IPS-18c (cell line): ENCODE measurements around the gene NUFIP2.
"Not testable (repeated sequence)": the region's sequence is repeated elsewhere in the genome, so short reads cannot be mapped to it uniquely, and the experiment has no call there.

Experiments used
- H3K4me3 ChIP-seq: 2 replicates; pipeline ENCODE4 v1.7.0; 2013; ENCODE audit warnings: low read depth, mild to moderate bottlenecking, low read length, moderate library complexity; ENCODE audit not compliant: insufficient read depth
- H3K9me3 ChIP-seq: one replicate; pipeline ENCODE4 v1.6.1; 2013; ENCODE audit warnings: mild to moderate bottlenecking, low read length, moderate library complexity; ENCODE audit not compliant: control insufficient read depth, insufficient read depth

The NUFIP2 gene

GRCh38 chr17:29247219-29247618 lies 46.7 kb downstream of the NUFIP2 start:
- peaks cover 3% of the 10 kb centered on the region for H3K9me3 ChIP-seq
- H3K4me3 ChIP-seq: no peak overlapping the region

GRCh38 chr17:29246628-29247027 lies 47.3 kb downstream of the NUFIP2 start, which contains the start of gene CRYBA1:
Gene CRYBA1, plus strand, starts transcription at chr17:29246859. Its CDS starts 5 bp downstream, at chr17:29246864.
- peaks cover 3% of the 10 kb centered on the region for H3K9me3 ChIP-seq
- H3K4me3 ChIP-seq: no peak within 1 kb of the TSS

- H3K4me3 ChIP-seq: no peak overlapping the region
- peaks cover 3% of the 10 kb centered on the region for H3K9me3 ChIP-seq
These were observed 48.5 kb downstream of the NUFIP2 start for GRCh38 chr17:29245401-29245800.

- Histone ChIP-seq H3K4me3 (no peak overlapping the region), H3K9me3 (peaks cover 3% of the 10 kb centered on the region)
These were observed 50.2 kb downstream of the NUFIP2 start for GRCh38 chr17:29243792-29244191.

- H3K9me3 ChIP-seq: peaks cover 3% of the 10 kb centered on the region
- H3K4me3 ChIP-seq: no peak overlapping the region
These were observed 51.2 kb downstream of the NUFIP2 start for GRCh38 chr17:29242790-29243189.

- no peak overlapping the region for H3K4me3 ChIP-seq
- peaks cover 3% of the 10 kb centered on the region for H3K9me3 ChIP-seq
These were observed 51.9 kb downstream of the NUFIP2 start for GRCh38 chr17:29242051-29242450.

- H3K9me3 ChIP-seq: peaks cover 3% of the 10 kb centered on the region
- no peak overlapping the region for H3K4me3 ChIP-seq
These were observed 52.7 kb downstream of the NUFIP2 start for GRCh38 chr17:29240968-29241963.

- Histone ChIP-seq H3K4me3 (no peak overlapping the region), H3K9me3 (peaks cover 3% of the 10 kb centered on the region)
These were observed 53.5 kb downstream of the NUFIP2 start for GRCh38 chr17:29240477-29240876.

- Histone ChIP-seq H3K4me3 (no peak overlapping the region), H3K9me3 (peaks cover 5% of the 10 kb centered on the region)
These were observed 55.7 kb downstream of the NUFIP2 start for GRCh38 chr17:29238133-29238850.

- Histone ChIP-seq H3K4me3 (no peak overlapping the region), H3K9me3 (peaks cover 6% of the 10 kb centered on the region)
These were observed 56.3 kb downstream of the NUFIP2 start for GRCh38 chr17:29237476-29238132.

GRCh38 chr17:29235904-29236303 lies 58.0 kb downstream of the NUFIP2 start:
- H3K9me3 ChIP-seq: peaks cover 2% of the 10 kb centered on the region
- no peak overlapping the region for H3K4me3 ChIP-seq

GRCh38 chr17:29234972-29235371 lies 59.0 kb downstream of the NUFIP2 start:
- not testable (repeated sequence) for H3K4me3 ChIP-seq, H3K9me3 ChIP-seq

GRCh38 chr17:29233301-29233700 lies 60.6 kb downstream of the NUFIP2 start:
- no peak overlapping the region for H3K4me3 ChIP-seq
- H3K9me3 ChIP-seq: peaks cover 2% of the 10 kb centered on the region

- no peaks in the 10 kb centered on the region for H3K9me3 ChIP-seq
- H3K4me3 ChIP-seq: no peak overlapping the region
These were observed 68.6 kb downstream of the NUFIP2 start for GRCh38 chr17:29225396-29225795.

- H3K4me3 ChIP-seq, H3K9me3 ChIP-seq: not testable (repeated sequence)
These were observed 72.6 kb downstream of the NUFIP2 start for GRCh38 chr17:29221338-29221737.

- Histone ChIP-seq H3K9me3 (no peaks in the 10 kb centered on the region), H3K4me3 (no peak overlapping the region)
These were observed 74.4 kb downstream of the NUFIP2 start for GRCh38 chr17:29219378-29220047.

GRCh38 chr17:29216856-29217255 lies 77.1 kb downstream of the NUFIP2 start:
- Histone ChIP-seq H3K9me3 (no peaks in the 10 kb centered on the region), H3K4me3 (no peak overlapping the region)
